ENCODE results near the gene DNAH9. TPM values are rescaled to one million over a fixed set of nuclear protein-coding genes. Genes with fewer than 3 reads are reported as not detected.

The DNAH9 gene
- total and polyA plus RNA-seq, 2 of the 8 experiments (the other 6 are each of a cell fraction or from before 2014, with no cell fraction given) = 0.21 to 0.86 TPM

DNA sequence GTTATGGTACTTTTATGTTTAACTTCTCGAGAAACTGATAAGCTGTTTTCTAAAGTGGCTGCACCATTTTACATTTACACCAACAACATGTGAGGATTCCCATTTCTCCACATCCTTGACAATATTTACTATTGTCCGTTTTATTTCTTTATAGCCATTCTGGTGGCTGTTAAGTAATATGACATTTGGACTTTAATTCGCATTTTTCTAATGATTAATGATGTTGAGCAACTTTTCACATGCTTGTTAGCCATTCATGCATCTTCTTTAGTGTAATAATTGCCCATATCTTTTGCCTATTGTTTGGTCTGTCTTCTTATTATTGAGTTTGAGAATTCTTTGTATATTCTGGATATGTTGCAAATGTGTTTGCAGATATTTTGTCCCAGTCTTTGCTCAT, 114.2 kb downstream of the DNAH9 start:
- H3K14ac ChIP-seq (ENCODE audit: insufficient read length) = no peak overlapping the region
- no peaks in the 10 kb centered on the region for H3K9me3 ChIP-seq (ENCODE audit: insufficient read depth in 2 of 2, low read depth in 1 of 2, low read length in 1 of 2)
- no peaks in the 10 kb centered on the region for H3K79me1 ChIP-seq (ENCODE audit: low read depth, low read length)
- no peak overlapping the region for H3K56ac ChIP-seq (replicated peaks; ENCODE audit: insufficient read length, low read depth, low read length)
- H3K4me2 ChIP-seq (ENCODE audit: insufficient read depth in 1 of 2, low read depth in 2 of 2, low read length in 2 of 2) = no peak overlapping the region
- H3K23me2 ChIP-seq (ENCODE audit: low read depth, low read length) = no peaks in the 10 kb centered on the region; the same call in 1 of the 2 replicates
- H2BK15ac ChIP-seq (ENCODE audit: low read length) = no peak overlapping the region
- no peaks in the 10 kb centered on the region for H4K20me1 ChIP-seq (replicated peaks in 1 of 2; ENCODE audit: control insufficient read depth in 1 of 2, insufficient read depth in 2 of 2, low read length in 2 of 2)
- H2BK120ac ChIP-seq (replicated peaks; ENCODE audit: low read depth, low read length) = no peak overlapping the region
- H2BK12ac ChIP-seq (ENCODE audit: low read depth, low read length) = no peak overlapping the region
- H3K27ac ChIP-seq (ENCODE audit: low read depth, low read length) = no peak overlapping the region
- no peak overlapping the region for H4K5ac ChIP-seq (ENCODE audit: insufficient read length, low read depth, low read length)
- TF ChIP-seq TAF7 (optimal IDR thresholded peaks at IDR 0.05; ENCODE audit: borderline replicate concordance, low read depth, low read length) = no peak
- no peak for TF ChIP-seq GTF2F1 (IDR thresholded peaks at IDR 0.05; ENCODE audit: borderline replicate concordance, low read depth, low read length)
- H3K23ac ChIP-seq (ENCODE audit: insufficient read length) = no peak overlapping the region
- no peak overlapping the region for H2AK5ac ChIP-seq (ENCODE audit: low read depth, low read length)
- H3K9ac ChIP-seq (replicated peaks in 1 of 4; ENCODE audit: extremely low read depth in 1 of 4, low read depth in 3 of 4, low read length in 3 of 4) = no peak overlapping the region
- FAIRE-seq (no peak), DNase-seq (ENCODE audit: low read depth in 1 of 2, low spot score in 2 of 2) (no peak)
- WGBS, 2 experiments (ENCODE audit: extremely low coverage in 1 of 2, insufficient coverage in 1 of 2, insufficient read length in 1 of 2, insufficient replicate concordance in 2 of 2, low coverage in 1 of 2, low lambda C conversion rate in 2 of 2, missing lambda C conversion rate in 1 of 2) = 87% methylated on average over 3 of the region's 3 CpGs; no CpG with 5 or more reads in 1 of the 2 experiments
- no peak overlapping the region for H2BK20ac ChIP-seq (ENCODE audit: low read length)
- H2BK5ac ChIP-seq (ENCODE audit: low read depth, low read length) = no peak overlapping the region
- H3K27me3 ChIP-seq (replicated peaks in 1 of 4; ENCODE audit: control insufficient read depth in 3 of 4, extremely low read depth in 1 of 4, insufficient read depth in 3 of 4, low read length in 3 of 4) = no peaks in the 10 kb centered on the region
- H3K4ac ChIP-seq (replicated peaks; ENCODE audit: insufficient read length, low read depth, low read length) = no peak overlapping the region
- no peaks in the 10 kb centered on the region for H3K36me3 ChIP-seq (ENCODE audit: control insufficient read depth in 2 of 4, insufficient read depth in 4 of 4, low read length in 3 of 4)
- no peaks in the 10 kb centered on the region for H3K79me2 ChIP-seq (ENCODE audit: control insufficient read depth in 1 of 2, insufficient read depth in 2 of 2, low read length in 2 of 2)
- no peak overlapping the region for H4K8ac ChIP-seq (ENCODE audit: extremely low read depth, insufficient read depth, low read length)
- H3K4me1 ChIP-seq (replicated peaks in 1 of 4; ENCODE audit: control insufficient read depth in 3 of 4, insufficient read depth in 4 of 4, low read length in 3 of 4) = peaks cover 0 to 2% (median 0%) of the 10 kb centered on the region in 4 experiments; a peak in 1 of 7 replicates
- H2AFZ ChIP-seq (ENCODE audit: low read length) = no peak overlapping the region
- H4K91ac ChIP-seq (replicated peaks; ENCODE audit: insufficient read length, low read length) = no peak overlapping the region
- ChIA-PET POLR2A (ENCODE audit: partially characterized antibody) (no interaction called here), CTCF (ENCODE audit: partially characterized antibody) (interaction anchor here (0.6 kb wide), 1 partner anchor 43 kb away, joined by 4 read pairs; no protein-coding TSS in a partner anchor)
- H3K18ac ChIP-seq (ENCODE audit: extremely low read depth, low read length) = no peak overlapping the region
- no peak overlapping the region for H3K4me3 ChIP-seq (ENCODE audit: extremely low read depth in 1 of 4, insufficient read depth in 2 of 4, low read depth in 3 of 4, low read length in 4 of 4)

All from H1 (cell line).